GM12878 (cell line): ENCODE data around the gene MEI1. TPM values are rescaled to one million over a fixed set of nuclear protein-coding genes. Genes with fewer than 3 reads are reported as not detected.

ENCODE experiments used
- BACH1 ChIP-seq: fragments of 450-650 bp; IDR thresholded peaks from 2 replicates; pipeline ENCODE4 v1.6.1; 2017; ENCODE audit warnings: mild to moderate bottlenecking, borderline replicate concordance
- EGR1 ChIP-seq, 2 experiments: IDR thresholded peaks; 1 replicate in 1 of 2; 2 replicates in 1 of 2; pipeline ENCODE4 v1.6.1; 2011 to 2012; ENCODE audit warnings: low read depth in 2 of 2, low read length in 2 of 2, borderline replicate concordance in 1 of 2, mild to moderate bottlenecking in 1 of 2, moderate library complexity in 1 of 2
- ESRRA ChIP-seq: IDR thresholded peaks from 2 replicates; pipeline ENCODE4 v1.6.1; 2012; ENCODE audit warnings: mild to moderate bottlenecking, low read length, improper control_type of control experiment
- IKZF1 ChIP-seq: fragments of 450-650 bp; conservative IDR thresholded peaks from 2 replicates; pipeline ENCODE4 v1.6.1; 2017; ENCODE audit warnings: antibody characterized with exemption, mild to moderate bottlenecking
- MEF2A ChIP-seq: IDR thresholded peaks from 2 replicates; pipeline ENCODE4 v1.6.1; 2011; ENCODE audit warnings: low read depth, mild to moderate bottlenecking, low read length, moderate library complexity; ENCODE audit not compliant: insufficient read depth
- NR2C1 ChIP-seq: fragments of 450-650 bp; IDR thresholded peaks from 2 replicates; pipeline ENCODE4 v1.6.1; 2017; ENCODE audit warnings: antibody characterized with exemption, mild to moderate bottlenecking, moderate library complexity
- POLR2A ChIP-seq: IDR thresholded peaks from 2 replicates; pipeline ENCODE4 v1.6.1; 2011; ENCODE audit warnings: low read depth, mild to moderate bottlenecking, low read length
- RB1 ChIP-seq: fragments of 450-650 bp; formaldehyde crosslinking; IDR thresholded peaks from 2 replicates; pipeline ENCODE4 v1.6.1; 2017; ENCODE audit warnings: mild to moderate bottlenecking, borderline replicate concordance
- SREBF1 ChIP-seq: IDR thresholded peaks from 2 replicates; pipeline ENCODE4 v1.6.1; 2012; ENCODE audit warnings: mild to moderate bottlenecking, low read length
- SUPT20H ChIP-seq: IDR thresholded peaks from 2 replicates; pipeline ENCODE4 v1.6.1; 2011; ENCODE audit warnings: low read depth, mild to moderate bottlenecking, low read length, moderate library complexity, borderline replicate concordance; ENCODE audit not compliant: control insufficient read depth
- TAF1 ChIP-seq: IDR thresholded peaks from 2 replicates; pipeline ENCODE4 v1.6.1; 2011; ENCODE audit warnings: mild to moderate bottlenecking, low read depth, low read length, borderline replicate concordance
- TCF12 ChIP-seq: IDR thresholded peaks from 2 replicates; pipeline ENCODE4 v1.6.1; 2011; ENCODE audit warnings: low read depth, mild to moderate bottlenecking, low read length
- ZZZ3 ChIP-seq: IDR thresholded peaks from 2 replicates; pipeline ENCODE4 v1.6.1; 2011; ENCODE audit warnings: low read depth; ENCODE audit not compliant: control insufficient read depth, insufficient read length
- polyA plus RNA-seq, 11 experiments: library from polyadenylated mRNA; depleted of rRNA in 4 of 11; unstranded in 6 of 11; stranded (reverse) in 5 of 11; fragments of >200 nt; fragmentation: Nextera tagmentation in 4 of 11; fragmentation: Illumina TruSeq in 1 of 11; extraction: Ambion mirVana in 4 of 11; extraction: Trizol in 1 of 11; gene quantifications; 1 replicate in 1 of 11; 2 replicates in 10 of 11; pipeline versions ENCODE4 v1.2.1 to v1.2.3, GENCODE V29; 2011 to 2016; ENCODE audit warnings: inconsistent platforms in 2 of 11, missing spikeins in 2 of 11, low read depth in 1 of 11
- total RNA-seq, 4 experiments: library from RNA; depleted of rRNA in 3 of 4; stranded (reverse); fragments of >200 nt in 3 of 4; fragmentation: Illumina TruSeq in 1 of 4; extraction: Trizol in 1 of 4; gene quantifications; 2 replicates each; pipeline versions ENCODE4 v1.2.1 to v1.2.3, GENCODE V29; 2013 to 2021
- TF ChIP-seq, protein P1 (sequence below): IDR thresholded peaks from 2 replicates; pipeline ENCODE4 v1.6.1; 2012; ENCODE audit warnings: low read depth, low read length, improper control_type of control experiment
- TF ChIP-seq, protein P2 (sequence below): fragments of 150-350 bp; IDR thresholded peaks from 2 replicates; pipeline ENCODE4 v1.6.1; 2014; ENCODE audit warnings: mild to moderate bottlenecking, low read depth, low read length
- TF ChIP-seq, protein P3 (sequence below): IDR thresholded peaks from 2 replicates; pipeline ENCODE4 v1.6.1; 2011; ENCODE audit warnings: borderline replicate concordance, low read depth, mild to moderate bottlenecking, moderate library complexity, mixed read lengths, low read length; ENCODE audit not compliant: insufficient read depth; ENCODE audit errors: extremely low read length
- TF ChIP-seq, protein P4 (sequence below): fragments of 450-650 bp; IDR thresholded peaks from 2 replicates; pipeline ENCODE4 v1.6.1; 2017; ENCODE audit warnings: borderline replicate concordance
- TF ChIP-seq, protein P5 (sequence below): fragments of 450-650 bp; IDR thresholded peaks from 2 replicates; pipeline ENCODE4 v1.6.1; 2018; ENCODE audit warnings: borderline replicate concordance, mild to moderate bottlenecking; ENCODE audit not compliant: partially characterized antibody
- TF ChIP-seq, protein P6 (sequence below): fragments of 450-650 bp; formaldehyde crosslinking; IDR thresholded peaks from 2 replicates; pipeline ENCODE4 v1.5.0; 2022; ENCODE audit warnings: mild to moderate bottlenecking, missing genetic modification characterization

Gene MEI1
- total and polyA plus RNA-seq, 10 of the 15 experiments (the other 5 are each of a cell fraction or from before 2014, with no cell fraction given) = 27.9 to 48.9 (median 35.8) TPM

DNA sequence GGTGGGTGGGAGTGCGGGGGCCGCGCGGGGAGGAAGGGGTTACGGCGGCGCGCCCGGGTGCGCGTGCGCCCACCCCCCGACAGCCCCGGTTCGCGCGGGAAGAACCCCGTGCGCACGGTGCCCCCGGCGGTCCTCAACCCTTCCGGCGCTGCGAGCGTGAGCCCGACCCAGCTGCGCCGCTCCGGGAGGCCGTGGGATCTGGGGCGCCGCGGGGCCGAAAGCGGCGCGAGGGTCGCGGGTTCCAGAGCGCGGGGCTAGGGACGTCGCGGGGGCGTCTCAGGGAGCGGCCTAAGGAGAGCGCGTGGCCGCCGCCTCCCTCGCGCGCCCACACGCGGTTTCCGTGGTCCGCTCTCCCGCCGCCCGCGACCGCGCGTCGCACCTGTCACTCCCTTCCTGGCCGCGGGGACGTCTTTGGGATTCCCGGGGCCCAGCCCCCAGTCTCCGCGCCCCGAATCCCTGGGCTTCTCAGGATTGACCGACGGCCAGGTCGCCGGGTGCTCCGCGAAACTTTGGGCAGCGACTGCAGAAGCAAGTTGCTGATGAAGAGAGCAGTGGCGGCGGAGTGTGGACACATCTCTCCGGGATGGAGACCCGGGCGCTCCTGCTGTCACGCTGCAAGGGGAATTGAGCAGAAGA lies 134.2 kb downstream of the MEI1 start (continued):
- peak in 1 of 2 experiments; percentile 88; a peak in 2 of 3 replicates for TF ChIP-seq EGR1 (IDR thresholded peaks at IDR 0.05; ENCODE audit: borderline replicate concordance in 1 of 2, low read depth in 2 of 2, low read length in 2 of 2)
- no peak for TF ChIP-seq SUPT20H
- TF ChIP-seq, protein P1, sequence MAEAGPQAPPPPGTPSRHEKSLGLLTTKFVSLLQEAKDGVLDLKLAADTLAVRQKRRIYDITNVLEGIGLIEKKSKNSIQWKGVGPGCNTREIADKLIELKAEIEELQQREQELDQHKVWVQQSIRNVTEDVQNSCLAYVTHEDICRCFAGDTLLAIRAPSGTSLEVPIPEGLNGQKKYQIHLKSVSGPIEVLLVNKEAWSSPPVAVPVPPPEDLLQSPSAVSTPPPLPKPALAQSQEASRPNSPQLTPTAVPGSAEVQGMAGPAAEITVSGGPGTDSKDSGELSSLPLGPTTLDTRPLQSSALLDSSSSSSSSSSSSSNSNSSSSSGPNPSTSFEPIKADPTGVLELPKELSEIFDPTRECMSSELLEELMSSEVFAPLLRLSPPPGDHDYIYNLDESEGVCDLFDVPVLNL = no peak
- no peak for TF ChIP-seq NR2C1
- TF ChIP-seq RB1 = no peak
- no peak for TF ChIP-seq MEF2A
- peak; percentile 95 for TF ChIP-seq IKZF1
- TF ChIP-seq, protein P2, sequence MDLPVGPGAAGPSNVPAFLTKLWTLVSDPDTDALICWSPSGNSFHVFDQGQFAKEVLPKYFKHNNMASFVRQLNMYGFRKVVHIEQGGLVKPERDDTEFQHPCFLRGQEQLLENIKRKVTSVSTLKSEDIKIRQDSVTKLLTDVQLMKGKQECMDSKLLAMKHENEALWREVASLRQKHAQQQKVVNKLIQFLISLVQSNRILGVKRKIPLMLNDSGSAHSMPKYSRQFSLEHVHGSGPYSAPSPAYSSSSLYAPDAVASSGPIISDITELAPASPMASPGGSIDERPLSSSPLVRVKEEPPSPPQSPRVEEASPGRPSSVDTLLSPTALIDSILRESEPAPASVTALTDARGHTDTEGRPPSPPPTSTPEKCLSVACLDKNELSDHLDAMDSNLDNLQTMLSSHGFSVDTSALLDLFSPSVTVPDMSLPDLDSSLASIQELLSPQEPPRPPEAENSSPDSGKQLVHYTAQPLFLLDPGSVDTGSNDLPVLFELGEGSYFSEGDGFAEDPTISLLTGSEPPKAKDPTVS = no peak
- TF ChIP-seq, protein P3, sequence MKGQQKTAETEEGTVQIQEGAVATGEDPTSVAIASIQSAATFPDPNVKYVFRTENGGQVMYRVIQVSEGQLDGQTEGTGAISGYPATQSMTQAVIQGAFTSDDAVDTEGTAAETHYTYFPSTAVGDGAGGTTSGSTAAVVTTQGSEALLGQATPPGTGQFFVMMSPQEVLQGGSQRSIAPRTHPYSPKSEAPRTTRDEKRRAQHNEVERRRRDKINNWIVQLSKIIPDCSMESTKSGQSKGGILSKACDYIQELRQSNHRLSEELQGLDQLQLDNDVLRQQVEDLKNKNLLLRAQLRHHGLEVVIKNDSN = no peak
- TF ChIP-seq, protein P4, sequence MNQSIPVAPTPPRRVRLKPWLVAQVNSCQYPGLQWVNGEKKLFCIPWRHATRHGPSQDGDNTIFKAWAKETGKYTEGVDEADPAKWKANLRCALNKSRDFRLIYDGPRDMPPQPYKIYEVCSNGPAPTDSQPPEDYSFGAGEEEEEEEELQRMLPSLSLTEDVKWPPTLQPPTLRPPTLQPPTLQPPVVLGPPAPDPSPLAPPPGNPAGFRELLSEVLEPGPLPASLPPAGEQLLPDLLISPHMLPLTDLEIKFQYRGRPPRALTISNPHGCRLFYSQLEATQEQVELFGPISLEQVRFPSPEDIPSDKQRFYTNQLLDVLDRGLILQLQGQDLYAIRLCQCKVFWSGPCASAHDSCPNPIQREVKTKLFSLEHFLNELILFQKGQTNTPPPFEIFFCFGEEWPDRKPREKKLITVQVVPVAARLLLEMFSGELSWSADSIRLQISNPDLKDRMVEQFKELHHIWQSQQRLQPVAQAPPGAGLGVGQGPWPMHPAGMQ = no peak
- TF ChIP-seq ZZZ3 = no peak
- TF ChIP-seq TAF1 = no peak; the same call in 1 of the 2 replicates
- TF ChIP-seq ESRRA = no peak
- TF ChIP-seq, protein P5, sequence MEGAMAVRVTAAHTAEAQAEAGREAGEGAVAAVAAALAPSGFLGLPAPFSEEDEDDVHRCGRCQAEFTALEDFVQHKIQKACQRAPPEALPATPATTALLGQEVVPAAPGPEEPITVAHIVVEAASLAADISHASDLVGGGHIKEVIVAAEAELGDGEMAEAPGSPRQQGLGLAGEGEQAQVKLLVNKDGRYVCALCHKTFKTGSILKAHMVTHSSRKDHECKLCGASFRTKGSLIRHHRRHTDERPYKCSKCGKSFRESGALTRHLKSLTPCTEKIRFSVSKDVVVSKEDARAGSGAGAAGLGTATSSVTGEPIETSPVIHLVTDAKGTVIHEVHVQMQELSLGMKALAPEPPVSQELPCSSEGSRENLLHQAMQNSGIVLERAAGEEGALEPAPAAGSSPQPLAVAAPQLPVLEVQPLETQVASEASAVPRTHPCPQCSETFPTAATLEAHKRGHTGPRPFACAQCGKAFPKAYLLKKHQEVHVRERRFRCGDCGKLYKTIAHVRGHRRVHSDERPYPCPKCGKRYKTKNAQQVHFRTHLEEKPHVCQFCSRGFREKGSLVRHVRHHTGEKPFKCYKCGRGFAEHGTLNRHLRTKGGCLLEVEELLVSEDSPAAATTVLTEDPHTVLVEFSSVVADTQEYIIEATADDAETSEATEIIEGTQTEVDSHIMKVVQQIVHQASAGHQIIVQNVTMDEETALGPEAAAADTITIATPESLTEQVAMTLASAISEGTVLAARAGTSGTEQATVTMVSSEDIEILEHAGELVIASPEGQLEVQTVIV = no peak
- TF ChIP-seq BACH1 = peak; percentile 50
- TF ChIP-seq SREBF1 = no peak
- TF ChIP-seq TCF12 = no peak
- TF ChIP-seq, protein P6, sequence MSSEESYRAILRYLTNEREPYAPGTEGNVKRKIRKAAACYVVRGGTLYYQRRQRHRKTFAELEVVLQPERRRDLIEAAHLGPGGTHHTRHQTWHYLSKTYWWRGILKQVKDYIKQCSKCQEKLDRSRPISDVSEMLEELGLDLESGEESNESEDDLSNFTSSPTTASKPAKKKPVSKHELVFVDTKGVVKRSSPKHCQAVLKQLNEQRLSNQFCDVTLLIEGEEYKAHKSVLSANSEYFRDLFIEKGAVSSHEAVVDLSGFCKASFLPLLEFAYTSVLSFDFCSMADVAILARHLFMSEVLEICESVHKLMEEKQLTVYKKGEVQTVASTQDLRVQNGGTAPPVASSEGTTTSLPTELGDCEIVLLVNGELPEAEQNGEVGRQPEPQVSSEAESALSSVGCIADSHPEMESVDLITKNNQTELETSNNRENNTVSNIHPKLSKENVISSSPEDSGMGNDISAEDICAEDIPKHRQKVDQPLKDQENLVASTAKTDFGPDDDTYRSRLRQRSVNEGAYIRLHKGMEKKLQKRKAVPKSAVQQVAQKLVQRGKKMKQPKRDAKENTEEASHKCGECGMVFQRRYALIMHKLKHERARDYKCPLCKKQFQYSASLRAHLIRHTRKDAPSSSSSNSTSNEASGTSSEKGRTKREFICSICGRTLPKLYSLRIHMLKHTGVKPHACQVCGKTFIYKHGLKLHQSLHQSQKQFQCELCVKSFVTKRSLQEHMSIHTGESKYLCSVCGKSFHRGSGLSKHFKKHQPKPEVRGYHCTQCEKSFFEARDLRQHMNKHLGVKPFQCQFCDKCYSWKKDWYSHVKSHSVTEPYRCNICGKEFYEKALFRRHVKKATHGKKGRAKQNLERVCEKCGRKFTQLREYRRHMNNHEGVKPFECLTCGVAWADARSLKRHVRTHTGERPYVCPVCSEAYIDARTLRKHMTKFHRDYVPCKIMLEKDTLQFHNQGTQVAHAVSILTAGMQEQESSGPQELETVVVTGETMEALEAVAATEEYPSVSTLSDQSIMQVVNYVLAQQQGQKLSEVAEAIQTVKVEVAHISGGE (CRISPR knock-in tag) = no peak
- TF ChIP-seq POLR2A = no peak
